ENCODE data around the gene UAP1L1.
"Not testable (repeated sequence)": the region's sequence is repeated elsewhere in the genome, so short reads cannot be mapped to it uniquely, and the experiment has no call there.

The UAP1L1 gene

DNA sequence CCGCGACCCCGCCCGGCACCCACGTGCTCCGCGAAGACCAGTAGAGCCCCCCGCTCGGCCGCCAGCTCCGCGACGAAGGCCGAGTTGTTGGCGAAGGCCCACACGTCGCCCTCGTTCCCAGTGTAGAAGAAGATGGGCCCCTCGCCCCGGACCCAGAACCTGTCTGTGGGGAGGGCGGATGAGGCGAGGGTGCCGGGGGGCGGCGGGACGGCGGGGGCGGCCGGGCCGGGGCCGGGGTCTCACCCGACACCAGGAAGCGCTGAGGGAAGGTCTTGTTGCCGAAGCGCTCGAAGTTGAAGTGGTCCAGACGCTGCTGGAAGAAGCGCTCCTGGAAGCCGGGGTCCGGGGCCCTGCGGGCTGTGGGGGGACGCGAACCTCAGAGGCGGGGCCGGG, 36.9 kb downstream of the UAP1L1 start:
- no peak for DNase-seq (ENCODE audit: low read depth)
- TF ChIP-seq, protein P1, sequence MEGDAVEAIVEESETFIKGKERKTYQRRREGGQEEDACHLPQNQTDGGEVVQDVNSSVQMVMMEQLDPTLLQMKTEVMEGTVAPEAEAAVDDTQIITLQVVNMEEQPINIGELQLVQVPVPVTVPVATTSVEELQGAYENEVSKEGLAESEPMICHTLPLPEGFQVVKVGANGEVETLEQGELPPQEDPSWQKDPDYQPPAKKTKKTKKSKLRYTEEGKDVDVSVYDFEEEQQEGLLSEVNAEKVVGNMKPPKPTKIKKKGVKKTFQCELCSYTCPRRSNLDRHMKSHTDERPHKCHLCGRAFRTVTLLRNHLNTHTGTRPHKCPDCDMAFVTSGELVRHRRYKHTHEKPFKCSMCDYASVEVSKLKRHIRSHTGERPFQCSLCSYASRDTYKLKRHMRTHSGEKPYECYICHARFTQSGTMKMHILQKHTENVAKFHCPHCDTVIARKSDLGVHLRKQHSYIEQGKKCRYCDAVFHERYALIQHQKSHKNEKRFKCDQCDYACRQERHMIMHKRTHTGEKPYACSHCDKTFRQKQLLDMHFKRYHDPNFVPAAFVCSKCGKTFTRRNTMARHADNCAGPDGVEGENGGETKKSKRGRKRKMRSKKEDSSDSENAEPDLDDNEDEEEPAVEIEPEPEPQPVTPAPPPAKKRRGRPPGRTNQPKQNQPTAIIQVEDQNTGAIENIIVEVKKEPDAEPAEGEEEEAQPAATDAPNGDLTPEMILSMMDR (IDR thresholded peaks at IDR 0.05; ENCODE audit: low read depth, low read length, missing control alignments): no peak
- in situ Hi-C loops (cut with HindIII; ENCODE audit: low sequenced_read_pairs): no loop called here
- H3K4me3 ChIP-seq (ENCODE audit: low read depth, low read length): peak overlapping the region; percentile 43

DNA sequence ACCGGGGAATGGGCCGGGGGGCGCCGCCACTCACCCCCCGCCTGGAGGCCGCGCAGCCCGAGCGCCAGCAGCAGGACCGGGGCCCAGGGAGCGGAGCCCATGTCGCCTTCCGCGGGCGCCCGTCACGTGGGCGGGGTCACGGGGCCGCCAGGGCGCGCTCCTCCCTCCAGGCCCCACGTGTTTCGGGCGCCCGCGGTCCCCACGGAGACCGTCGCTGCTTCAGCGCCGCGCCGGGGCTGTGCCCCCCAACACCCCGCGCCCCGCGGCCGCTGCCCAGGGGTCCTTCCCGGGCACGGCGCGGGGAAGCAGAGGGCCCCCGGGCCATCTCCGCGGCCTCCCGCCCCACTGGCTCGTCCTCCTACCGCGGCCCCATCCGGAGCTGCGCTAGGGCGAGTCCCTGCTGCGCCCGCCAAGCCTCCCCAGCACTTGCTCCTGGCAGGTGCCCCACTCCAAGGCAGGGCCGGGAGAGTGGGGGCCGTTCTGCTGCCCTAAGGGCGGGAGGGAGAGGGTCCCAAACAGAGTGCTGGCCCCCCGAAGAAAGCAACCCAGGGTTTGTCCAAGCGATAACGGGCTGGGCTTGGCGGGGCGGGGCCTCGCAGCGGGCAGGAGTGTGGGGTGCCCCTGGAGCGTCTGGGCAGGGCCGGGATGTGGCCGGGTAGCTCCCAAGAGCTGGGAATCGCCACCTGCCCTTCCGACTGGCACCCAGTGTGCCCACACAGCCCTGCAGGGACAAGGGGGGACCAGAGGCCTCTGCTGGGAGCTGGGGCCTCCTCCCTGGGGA, 37.5 kb downstream of the UAP1L1 start, which contains the start of gene DPP7:
TSS of gene DPP7 (minus strand) at position 121 of the 781 bp plus-strand sequence. CDS start at position 101, 20 bp downstream.
- TF ChIP-seq, protein P1 (IDR thresholded peaks at IDR 0.05; ENCODE audit: low read depth, low read length, missing control alignments): no peak
- in situ Hi-C loops (cut with HindIII; ENCODE audit: low sequenced_read_pairs): no loop called here
- peak within 1 kb of the TSS; percentile 43 for H3K4me3 ChIP-seq (ENCODE audit: low read depth, low read length)
- DNase-seq (ENCODE audit: low read depth): no peak

DNA sequence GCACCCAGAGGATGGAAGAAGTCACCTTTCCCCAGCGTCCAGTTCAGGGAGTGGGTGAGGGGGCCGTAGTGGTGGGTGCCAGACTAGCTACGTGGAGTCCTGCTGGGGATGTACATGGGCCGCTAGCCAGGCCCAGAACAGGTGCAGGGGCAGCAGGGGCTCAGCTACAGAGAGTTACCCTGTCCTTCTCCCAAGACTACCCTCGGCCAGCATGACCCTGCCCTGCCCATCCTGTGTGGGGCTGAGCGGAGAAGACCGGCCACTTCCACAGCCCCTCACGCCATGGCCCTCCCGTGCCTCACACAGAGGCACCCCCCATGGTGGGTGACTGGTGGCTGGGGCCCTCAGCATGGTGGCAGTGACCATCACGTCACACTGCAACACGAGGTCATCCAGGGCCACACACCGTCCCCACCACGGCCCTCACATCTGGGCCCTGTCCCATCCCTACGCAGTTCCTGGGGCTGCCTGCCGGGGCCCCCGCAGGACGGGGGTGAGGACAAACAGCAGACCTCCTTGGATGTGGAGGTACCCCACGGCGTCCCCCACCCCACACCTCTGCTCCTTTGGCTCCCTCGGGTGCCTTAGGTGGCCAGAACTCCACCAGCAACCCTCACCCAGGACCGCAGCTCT, 38.2 kb downstream of the UAP1L1 start:
- no peak for DNase-seq (ENCODE audit: low read depth)
- H3K4me3 ChIP-seq (ENCODE audit: low read depth, low read length): no peak overlapping the region
- in situ Hi-C loops (cut with HindIII; ENCODE audit: low sequenced_read_pairs): no loop called here
- TF ChIP-seq, protein P1 (IDR thresholded peaks at IDR 0.05; ENCODE audit: low read depth, low read length, missing control alignments): no peak

DNA sequence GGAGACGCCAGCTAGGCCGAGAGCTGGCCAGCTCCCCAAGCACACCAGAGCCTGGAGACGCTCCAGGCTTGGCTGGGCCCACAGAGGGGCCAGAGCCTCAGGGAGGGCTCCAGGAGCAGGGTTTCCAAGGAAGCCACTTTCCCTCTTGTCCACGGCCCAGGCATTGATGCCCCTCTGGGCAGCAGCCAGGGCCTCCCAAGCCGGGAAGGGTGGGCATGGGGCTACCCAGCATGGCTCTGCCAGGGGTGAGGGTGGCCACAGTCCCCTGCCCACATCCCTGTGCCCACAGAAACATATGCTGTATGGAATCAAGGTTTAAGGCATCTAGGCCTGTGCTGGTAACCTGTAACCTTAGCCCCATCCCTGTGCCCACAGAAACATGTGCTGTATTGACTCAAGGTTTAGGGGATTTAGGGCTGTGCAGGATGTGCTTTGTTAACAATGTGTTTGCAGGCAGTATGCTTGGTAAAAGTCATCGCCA, 38.8 kb downstream of the UAP1L1 start:
- H3K4me3 ChIP-seq (ENCODE audit: low read depth, low read length): no peak overlapping the region
- DNase-seq (ENCODE audit: low read depth): no peak
- in situ Hi-C loops (cut with HindIII; ENCODE audit: low sequenced_read_pairs): no loop called here
- TF ChIP-seq, protein P1 (IDR thresholded peaks at IDR 0.05; ENCODE audit: low read depth, low read length, missing control alignments): no peak

DNA sequence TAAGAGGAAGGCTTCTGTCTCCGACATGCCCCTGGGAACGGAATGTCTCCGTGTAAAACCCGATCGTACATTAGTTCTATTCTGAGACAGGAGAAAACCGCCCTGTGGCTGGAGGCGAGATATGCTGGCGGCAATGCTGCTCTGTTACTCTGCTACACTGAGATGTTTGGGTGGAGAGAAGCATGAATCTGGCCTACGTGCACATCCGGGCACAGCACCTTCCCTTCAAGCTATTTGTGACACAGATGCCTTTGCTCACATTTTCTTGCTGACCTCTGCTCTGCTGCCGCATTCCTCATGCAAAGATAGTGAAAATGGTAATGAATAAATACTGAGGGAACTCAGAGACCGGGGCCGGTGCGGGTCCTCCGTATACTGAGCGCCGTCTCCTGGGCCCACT, 39.4 kb downstream of the UAP1L1 start:
- TF ChIP-seq, protein P1 (IDR thresholded peaks at IDR 0.05; ENCODE audit: low read depth, low read length, missing control alignments): no peak
- no peak overlapping the region for H3K4me3 ChIP-seq (ENCODE audit: low read depth, low read length)
- in situ Hi-C loops (cut with HindIII; ENCODE audit: low sequenced_read_pairs): no loop called here
- DNase-seq (ENCODE audit: low read depth): no peak

DNA sequence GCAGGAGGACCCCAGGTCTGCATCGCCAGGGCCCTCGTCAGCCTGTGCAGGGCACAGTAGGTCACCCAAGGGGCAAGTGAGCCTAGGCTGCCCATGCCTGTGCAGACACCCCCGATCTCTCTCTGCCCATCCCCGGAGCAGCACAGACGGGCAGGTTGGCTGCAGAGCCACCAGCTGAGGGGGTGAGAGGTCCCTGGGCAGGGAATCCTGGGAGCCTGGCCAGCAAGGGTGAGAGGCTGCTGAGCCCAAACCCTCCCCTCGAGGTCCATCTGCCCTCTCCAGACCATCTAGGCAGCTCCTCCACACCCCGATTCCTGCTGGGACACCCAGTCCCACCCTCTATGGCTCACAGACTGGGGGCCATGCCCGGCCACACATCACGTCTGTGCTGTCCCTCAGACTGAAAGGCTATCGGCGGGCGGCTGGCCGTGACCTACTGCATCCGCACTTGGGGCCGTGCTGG, 40.0 kb downstream of the UAP1L1 start:
- in situ Hi-C loops (cut with HindIII; ENCODE audit: low sequenced_read_pairs): no loop called here
- H3K4me3 ChIP-seq (ENCODE audit: low read depth, low read length): no peak overlapping the region
- no peak for DNase-seq (ENCODE audit: low read depth)
- TF ChIP-seq, protein P1 (IDR thresholded peaks at IDR 0.05; ENCODE audit: low read depth, low read length, missing control alignments): no peak

DNA sequence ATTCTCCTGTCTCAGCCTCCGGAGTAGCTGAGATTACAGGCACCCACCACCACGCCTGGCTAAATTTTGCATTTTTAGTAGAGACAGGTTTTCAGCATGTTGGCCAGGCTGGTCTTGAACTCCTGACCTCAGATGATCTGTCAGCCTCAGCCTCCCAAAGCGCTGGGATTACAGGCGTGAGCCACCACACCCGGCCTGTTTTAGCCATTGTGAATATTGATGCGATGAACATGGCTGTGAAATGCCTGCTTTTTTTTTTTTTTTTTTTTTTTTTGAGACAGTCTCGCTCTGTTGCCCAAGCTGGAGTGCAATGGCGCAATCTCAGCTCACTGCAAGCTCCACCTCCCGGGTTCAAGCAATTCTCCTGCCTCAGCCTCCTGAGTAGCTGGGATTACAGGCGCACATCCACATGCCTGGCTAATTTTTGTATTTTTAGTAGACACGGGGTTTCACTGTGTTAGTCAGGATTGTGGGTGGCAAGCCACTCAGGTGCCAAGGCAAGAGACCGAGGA, 40.8 kb downstream of the UAP1L1 start:
- in situ Hi-C loops (cut with HindIII; ENCODE audit: low sequenced_read_pairs); DNase-seq (ENCODE audit: low read depth); H3K4me3 ChIP-seq (ENCODE audit: low read depth, low read length): not testable (repeated sequence)

DNA sequence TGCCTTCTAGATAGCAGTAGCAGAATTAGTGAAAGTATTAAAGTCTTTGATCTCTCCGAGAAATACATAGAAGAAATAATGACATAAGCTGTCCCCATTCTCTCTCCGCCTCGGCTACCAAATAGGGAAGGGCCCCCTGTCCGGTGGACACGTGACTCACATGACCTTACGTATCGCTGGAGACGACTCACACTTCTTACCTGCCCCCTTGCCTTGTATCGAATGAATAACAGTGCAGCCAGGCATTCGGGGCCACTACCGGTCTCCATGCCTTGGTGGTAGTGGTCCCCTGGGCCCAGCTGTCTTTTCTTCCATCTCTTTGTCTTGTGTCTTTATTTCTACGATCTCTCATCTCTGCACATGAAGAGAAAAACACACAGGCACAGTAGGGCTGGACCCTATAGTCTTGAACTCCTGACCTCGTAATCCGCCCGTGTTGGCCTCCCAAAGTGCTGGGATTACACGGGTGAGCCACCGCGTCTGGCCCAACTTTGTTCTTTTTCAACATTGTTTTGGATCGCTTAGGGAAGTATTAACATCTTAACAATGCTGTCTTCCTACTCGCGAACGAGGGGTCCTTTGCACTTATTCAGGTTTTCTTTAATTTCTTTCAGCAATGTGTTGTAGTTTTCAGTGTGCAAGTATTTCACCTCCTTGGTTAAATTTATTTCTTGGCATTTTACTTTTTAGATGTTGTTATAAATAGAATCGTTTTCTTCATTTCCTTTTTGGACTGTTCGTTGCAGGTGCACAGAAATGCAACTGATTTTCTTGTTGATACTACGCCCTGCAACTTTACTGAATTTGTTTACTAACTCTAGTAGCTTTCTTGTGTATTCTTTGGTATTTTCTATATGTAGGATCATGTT, 44.8 kb downstream of the UAP1L1 start:
- in situ Hi-C loops (cut with HindIII; ENCODE audit: low sequenced_read_pairs); DNase-seq (ENCODE audit: low read depth); H3K4me3 ChIP-seq (ENCODE audit: low read depth, low read length): not testable (repeated sequence)
